HepG2 (cell line): ENCODE measurements around the gene WNT5B. TPM values are rescaled to one million over a fixed set of nuclear protein-coding genes. Genes with fewer than 3 reads are reported as not detected.

ENCODE experiments used
- ATAC-seq: fragments of 200-7000 bp; cut with Tn5 transposase; 3 replicates; pipeline ENCODE4 v1.9.1; 2020; ENCODE audit warnings: mild to moderate bottlenecking, moderate library complexity
- BruUV-seq: library from RNA; stranded (reverse); fragments of 400-500 nt; replicated peaks from 2 replicates; lab custom pipeline; 2021; lab: Mats Ljungman, UMichigan
- CTCF ChIA-PET: fragments of 300-600 bp; formaldehyde crosslinking; extraction: SDS; loops from one replicate; lab custom pipeline; 2021; ENCODE audit warnings: low total read pairs, inconsistent platforms, low intra/inter-chr PET ratio; lab: Yijun Ruan, JAX
- POLR2A ChIA-PET: fragments of 350-600 bp; sonication (Branson Sonifier 250); formaldehyde crosslinking; loops from one replicate; lab custom pipeline; 2020; ENCODE audit warnings: antibody characterized with exemption, inconsistent platforms; lab: Yijun Ruan, JAX
- DNase-seq: peaks from one replicate; pipeline ENCODE4 v3.0.0-alpha.2; 2015; ENCODE audit warnings: low spot score
- FAIRE-seq: peaks from 3 replicates; lab custom pipeline; 2011; peaks lifted over from hg19 to GRCh38; lab: Jason Lieb, UNC
- H2AFZ ChIP-seq: one replicate; pipeline ENCODE4 v1.6.1; 2011; ENCODE audit warnings: low read length, inconsistent platforms
- H3K27ac ChIP-seq: fragments of 300-600 bp; 3 replicates; pipeline ENCODE4 v1.8.0; 2011; ENCODE audit warnings: mixed run types, mild to moderate bottlenecking, mixed read lengths, low read length, inconsistent platforms; ENCODE audit not compliant: insufficient read depth; ENCODE audit errors: extremely low read length
- H3K27me3 ChIP-seq, 2 experiments: fragments of 200-600 bp in 1 of 2; 2 replicates in 1 of 2; 3 replicates in 1 of 2; pipeline versions ENCODE4 v1.6.0 to v1.8.0; 2011; ENCODE audit warnings: low read length in 2 of 2, mild to moderate bottlenecking in 2 of 2, moderate library complexity in 2 of 2, inconsistent platforms in 1 of 2; ENCODE audit not compliant: insufficient read depth in 2 of 2, control insufficient read depth in 1 of 2
- H3K36me3 ChIP-seq, 2 experiments: fragments of 200-600 bp in 1 of 2; replicated peaks in 1 of 2; 2 replicates in 1 of 2; 3 replicates in 1 of 2; pipeline versions ENCODE4 v1.5.1 to v1.8.0; 2011; ENCODE audit warnings: low read length in 2 of 2, inconsistent platforms in 1 of 2; ENCODE audit not compliant: insufficient read depth in 2 of 2, control insufficient read depth in 1 of 2
- H3K4me1 ChIP-seq: 2 replicates; pipeline ENCODE4 v1.5.1; 2012; ENCODE audit warnings: low read length, inconsistent platforms; ENCODE audit not compliant: insufficient read depth
- H3K4me2 ChIP-seq: 2 replicates; pipeline ENCODE4 v1.6.0; 2011; ENCODE audit warnings: low read depth, low read length, inconsistent platforms
- H3K4me3 ChIP-seq, 3 experiments: fragments of 200-600 bp in 1 of 3; sonication (generic), shearing (Covaris generic) in 1 of 3; replicated peaks in 1 of 3; 2 replicates each; pipeline ENCODE4 v1.5.1; 2011 to 2016; ENCODE audit warnings: low read length in 3 of 3, inconsistent platforms in 2 of 3, low read depth in 2 of 3, mild to moderate bottlenecking in 2 of 3, control low read depth in 1 of 3, mixed read lengths in 1 of 3; ENCODE audit not compliant: insufficient read depth in 1 of 3
- H3K79me2 ChIP-seq: one replicate; pipeline ENCODE4 v1.6.1; 2011; ENCODE audit warnings: low read length, inconsistent platforms; ENCODE audit not compliant: insufficient read depth
- H3K9ac ChIP-seq: 2 replicates; pipeline ENCODE4 v1.6.0; 2011; ENCODE audit warnings: mild to moderate bottlenecking, low read depth, low read length, inconsistent platforms; ENCODE audit not compliant: insufficient read depth
- H3K9me3 ChIP-seq: 2 replicates; pipeline ENCODE4 v1.5.1; 2012; ENCODE audit warnings: mild to moderate bottlenecking, low read length
- H4K20me1 ChIP-seq: 2 replicates; pipeline ENCODE4 v1.6.0; 2011; ENCODE audit warnings: inconsistent platforms, mild to moderate bottlenecking, low read length, moderate library complexity; ENCODE audit not compliant: insufficient read depth
- BRF2 ChIP-seq: sonication (generic); formaldehyde crosslinking; IDR thresholded peaks from 2 replicates; pipeline ENCODE4 v1.8.1; 2022; ENCODE audit warnings: mild to moderate bottlenecking, missing genetic modification reagents
- FLYWCH1 ChIP-seq: sonication (generic); formaldehyde crosslinking; IDR thresholded peaks from 2 replicates; pipeline ENCODE4 v1.8.1; 2023; ENCODE audit warnings: mild to moderate bottlenecking, missing genetic modification reagents
- IRF9 ChIP-seq: sonication (generic); formaldehyde crosslinking; IDR thresholded peaks from 2 replicates; pipeline ENCODE4 v1.8.0; 2022; ENCODE audit warnings: missing genetic modification reagents, mild to moderate bottlenecking, borderline replicate concordance
- MLX ChIP-seq: IDR thresholded peaks from 2 replicates; pipeline ENCODE4 v1.6.1; 2016
- MTERF4 ChIP-seq: sonication (generic); formaldehyde crosslinking; IDR thresholded peaks from 2 replicates; pipeline ENCODE4 v1.8.0; 2023; ENCODE audit warnings: mild to moderate bottlenecking, missing genetic modification reagents
- PAX8 ChIP-seq: sonication (generic); formaldehyde crosslinking; IDR thresholded peaks from 2 replicates; pipeline ENCODE4 v1.8.0; 2022; ENCODE audit warnings: mild to moderate bottlenecking, missing genetic modification reagents, borderline replicate concordance
- PITX1 ChIP-seq: sonication (generic); formaldehyde crosslinking; IDR thresholded peaks from 2 replicates; pipeline ENCODE4 v1.5.1; 2020; ENCODE audit warnings: mild to moderate bottlenecking, missing genetic modification reagents
- POLR2A ChIP-seq, 2 experiments: IDR thresholded peaks; 2 replicates each; pipeline ENCODE4 v1.6.1; 2011; ENCODE audit warnings: low read depth in 2 of 2, low read length in 2 of 2, mild to moderate bottlenecking in 1 of 2, moderate library complexity in 1 of 2; ENCODE audit not compliant: insufficient read depth in 1 of 2
- SYNCRIP ChIP-seq: fragments of 200-400 bp; formaldehyde crosslinking; IDR thresholded peaks from 2 replicates; pipeline ENCODE4 v1.6.1; 2018; ENCODE audit warnings: mild to moderate bottlenecking, low read depth, low read length; ENCODE audit not compliant: insufficient read depth
- ZBTB7A ChIP-seq: sonication (generic); formaldehyde crosslinking; IDR thresholded peaks from 2 replicates; pipeline ENCODE4 v1.8.0; 2022; ENCODE audit warnings: mild to moderate bottlenecking, missing genetic modification reagents
- ZNF10 ChIP-seq: sonication (generic); formaldehyde crosslinking; IDR thresholded peaks from 2 replicates; pipeline ENCODE4 v1.4.0; 2020; ENCODE audit warnings: mild to moderate bottlenecking, low read depth, missing genetic modification reagents, borderline replicate concordance
- ZNF343 ChIP-seq: sonication (generic); formaldehyde crosslinking; IDR thresholded peaks from 2 replicates; pipeline ENCODE4 v1.4.0; 2020; ENCODE audit warnings: mild to moderate bottlenecking, missing genetic modification reagents
- ZNF574 ChIP-seq: sonication (generic); formaldehyde crosslinking; IDR thresholded peaks from 2 replicates; pipeline ENCODE4 v1.4.0; 2020; ENCODE audit warnings: missing genetic modification reagents
- ZNF614 ChIP-seq: IDR thresholded peaks from 2 replicates; pipeline ENCODE4 v1.6.1; 2018; ENCODE audit warnings: missing biosample characterization, missing genetic modification reagents, inconsistent platforms, borderline replicate concordance
- ZNF703 ChIP-seq: sonication (generic); formaldehyde crosslinking; IDR thresholded peaks from 2 replicates; pipeline ENCODE4 v1.5.1; 2020; ENCODE audit warnings: missing genetic modification reagents, mild to moderate bottlenecking, moderate library complexity, borderline replicate concordance
- ZNF792 ChIP-seq: IDR thresholded peaks from 2 replicates; pipeline ENCODE4 v1.6.1; 2016
- ZNF879 ChIP-seq: sonication (generic); formaldehyde crosslinking; IDR thresholded peaks from 2 replicates; pipeline ENCODE4 v1.8.1; 2023; ENCODE audit warnings: missing genetic modification reagents
- WGBS: methylation state at CpG from one replicate; pipeline ENCODE4 v1.1.6; 2017; ENCODE audit warnings: low lambda C conversion rate; 5-methylcytosine and 5-hydroxymethylcytosine counted together
- in situ Hi-C: cut with HindIII; loops from 2 replicates; pipeline ENCODE4 v1.10.0; 2017; ENCODE audit warnings: low pct_unique_long_range_greater_than_20kb; ENCODE audit not compliant: extremely low pct_ligation_motif_present
- intact Hi-C: fragments of 100-400 bp; cut with micrococcal nuclease; formaldehyde crosslinking; loops from one replicate; pipeline ENCODE4 v1.10.0; 2022; ENCODE audit not compliant: unreplicated experiment
- polyA plus RNA-seq, 8 experiments: library from polyadenylated mRNA; depleted of rRNA in 3 of 8; stranded (reverse) in 7 of 8; unstranded in 1 of 8; fragments of >200 nt; fragmentation: Illumina TruSeq in 4 of 8; extraction: Trizol in 4 of 8; gene quantifications; 2 replicates each; pipeline versions ENCODE4 v1.2.1 to v1.2.3, GENCODE V29; 2011 to 2016; ENCODE audit warnings: low read depth in 4 of 8, missing spikeins in 1 of 8, mixed read lengths in 1 of 8; ENCODE audit not compliant: insufficient read depth in 1 of 8
- total RNA-seq, 5 experiments: library from RNA; depleted of rRNA; stranded (reverse); fragments of >200 nt; fragmentation: Illumina TruSeq; extraction: Trizol; gene quantifications; 2 replicates each; pipeline ENCODE4 v1.2.3, GENCODE V29; 2016; ENCODE audit warnings: low read depth in 1 of 5

Gene WNT5B
- total and polyA plus RNA-seq, 2 of the 13 experiments (the other 11 are each of a cell fraction or from before 2014, with no cell fraction given) = 0.04 TPM; not detected in 1

- POLR2A ChIA-PET = no interaction called here
- H3K79me2 ChIP-seq = no peaks in the 10 kb centered on the region
- TF ChIP-seq BRF2 (CRISPR knock-in tag) (no peak), MTERF4 (no peak), ZNF614 (CRISPR knock-in tag) (no peak), PAX8 (CRISPR knock-in tag) (no peak), ZNF703 (CRISPR knock-in tag) (no peak), MLX (CRISPR knock-in tag) (no peak), ZNF879 (no peak), ZNF343 (CRISPR knock-in tag) (no peak), FLYWCH1 (no peak), IRF9 (CRISPR knock-in tag) (no peak), PITX1 (CRISPR knock-in tag) (no peak), SYNCRIP (no peak), ZNF792 (no peak), POLR2A (IDR thresholded peaks at IDR 0.05; ENCODE audit: insufficient read depth in 1 of 2, low read depth in 2 of 2, low read length in 2 of 2) (no peak), ZNF574 (no peak), ZNF10 (CRISPR knock-in tag) (no peak), ZBTB7A (CRISPR knock-in tag) (no peak)
- TF ChIP-seq, all 625 proteins: peak for 0
- no peak for FAIRE-seq
- peaks cover 24% of the 10 kb centered on the region for H3K4me1 ChIP-seq
- peaks cover 7 to 23% of the 10 kb centered on the region in 2 experiments; a peak in 3 of 5 replicates for H3K27me3 ChIP-seq
- WGBS = 35% methylated on average over 4 of the region's 4 CpGs
- no peak overlapping the region for H2AFZ ChIP-seq
- no peaks in the 10 kb centered on the region for H3K36me3 ChIP-seq
- in situ Hi-C loops = loop anchor here (25.0 kb wide), 1 partner anchor 1020 kb away; no protein-coding TSS in a partner anchor
- no peak for DNase-seq
- H3K9me3 ChIP-seq = no peaks in the 10 kb centered on the region
- no TSS peak for BruUV-seq
- CTCF ChIA-PET = interaction anchor here (2.4 kb wide), 1 partner anchor 465 kb away, joined by 32 read pairs; no protein-coding TSS in a partner anchor
- H4K20me1 ChIP-seq = no peaks in the 10 kb centered on the region
- H3K9ac ChIP-seq = no peak overlapping the region
- intact Hi-C loops = loop anchor here (1.0 kb wide), 2 partner anchors 65 to 464 kb away; no protein-coding TSS in a partner anchor
- H3K4me3 ChIP-seq = no peak overlapping the region
- H3K4me2 ChIP-seq = no peak overlapping the region
- ATAC-seq = no peak
- H3K27ac ChIP-seq = no peak overlapping the region
Observed at GRCh38 chr12:1582709-1583050, 46.4 kb upstream of the WNT5B start.
